ENCODE data around the gene XRCC4.
"Not testable (repeated sequence)": the region's sequence is repeated elsewhere in the genome, so short reads cannot be mapped to it uniquely, and the experiment has no call there.

XRCC4 gene

GRCh38 chr5:83354958-83355357, 277.6 kb downstream of the XRCC4 start:
- DNase-seq, result no peak

- not testable (repeated sequence) for DNase-seq
Measured at GRCh38 chr5:83355482-83356014, 278.2 kb downstream of the XRCC4 start.

GRCh38 chr5:83357621-83358231, 280.4 kb downstream of the XRCC4 start:
- no peak for DNase-seq

GRCh38 chr5:83360573-83360972, 283.2 kb downstream of the XRCC4 start:
- DNase-seq, result no peak

GRCh38 chr5:83362526-83362925, 285.2 kb downstream of the XRCC4 start:
- no peak for DNase-seq

- DNase-seq, result no peak
Measured at GRCh38 chr5:83363111-83363885, 286.0 kb downstream of the XRCC4 start.

GRCh38 chr5:83363886-83364275, 286.5 kb downstream of the XRCC4 start:
- DNase-seq, result no peak

- no peak for DNase-seq
Measured at GRCh38 chr5:83364312-83365299, 287.3 kb downstream of the XRCC4 start.

- DNase-seq, result no peak
Measured at GRCh38 chr5:83368319-83368718, 291.0 kb downstream of the XRCC4 start.

- DNase-seq, result no peak
Measured at GRCh38 chr5:83368835-83369234, 291.5 kb downstream of the XRCC4 start.

GRCh38 chr5:83370957-83371356, 293.6 kb downstream of the XRCC4 start:
- no peak for DNase-seq

DNA sequence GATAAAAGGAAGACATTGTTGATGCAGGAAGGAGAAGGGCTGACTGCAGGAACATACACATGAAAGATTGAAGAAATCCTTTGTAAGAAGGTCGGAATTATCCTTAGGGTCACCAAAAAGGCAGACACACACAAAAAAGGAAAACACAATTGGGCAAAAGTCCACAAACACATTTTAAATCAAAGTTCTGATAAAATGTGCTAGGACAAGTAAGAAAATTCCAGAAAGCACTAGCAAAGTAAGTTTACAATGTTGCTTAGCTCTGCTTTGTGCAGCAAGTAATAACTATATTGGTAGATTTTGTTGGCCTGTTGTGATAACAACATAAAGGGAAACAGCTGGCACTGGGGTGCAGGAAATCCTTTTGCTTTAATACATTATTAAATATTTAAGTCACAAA, 294.4 kb downstream of the XRCC4 start:
- DNase-seq, result no peak

- DNase-seq, result no peak
Measured at GRCh38 chr5:83374547-83374946, 297.2 kb downstream of the XRCC4 start.

DNA sequence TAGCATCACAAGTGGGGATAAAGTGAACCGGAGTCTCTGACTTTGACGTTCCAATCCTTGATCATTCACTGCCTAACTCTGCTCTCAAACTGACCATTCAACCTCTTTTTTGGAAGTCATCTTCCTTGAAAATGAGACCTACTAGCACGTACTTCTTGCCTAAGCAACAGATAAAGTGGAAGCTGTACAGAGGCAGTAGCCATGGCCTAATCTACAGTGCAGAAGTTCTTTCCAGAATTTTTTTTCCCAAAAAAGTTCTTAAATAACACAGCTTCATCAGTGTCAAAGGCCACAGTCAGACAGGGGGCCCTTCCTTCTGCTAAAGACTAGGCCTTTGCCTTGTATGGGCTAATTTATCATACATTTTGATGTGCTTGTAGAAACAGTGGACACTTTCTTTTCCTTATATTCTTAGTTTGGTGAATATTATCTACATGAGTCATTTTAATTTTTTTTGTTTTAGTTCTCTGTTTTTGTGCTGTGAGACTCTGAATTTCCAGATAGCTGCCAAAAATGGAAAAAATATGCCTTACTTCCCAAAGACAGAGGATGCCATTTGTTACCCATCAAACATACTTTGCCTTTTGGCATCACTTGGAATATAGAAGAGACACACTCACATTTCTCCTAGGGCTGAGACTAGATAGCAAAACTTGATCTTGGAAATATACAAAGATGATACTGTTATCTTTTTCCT, 297.9 kb downstream of the XRCC4 start:
- no peak for DNase-seq

- DNase-seq, result no peak
Measured at GRCh38 chr5:83376461-83376860, 299.1 kb downstream of the XRCC4 start.

DNA sequence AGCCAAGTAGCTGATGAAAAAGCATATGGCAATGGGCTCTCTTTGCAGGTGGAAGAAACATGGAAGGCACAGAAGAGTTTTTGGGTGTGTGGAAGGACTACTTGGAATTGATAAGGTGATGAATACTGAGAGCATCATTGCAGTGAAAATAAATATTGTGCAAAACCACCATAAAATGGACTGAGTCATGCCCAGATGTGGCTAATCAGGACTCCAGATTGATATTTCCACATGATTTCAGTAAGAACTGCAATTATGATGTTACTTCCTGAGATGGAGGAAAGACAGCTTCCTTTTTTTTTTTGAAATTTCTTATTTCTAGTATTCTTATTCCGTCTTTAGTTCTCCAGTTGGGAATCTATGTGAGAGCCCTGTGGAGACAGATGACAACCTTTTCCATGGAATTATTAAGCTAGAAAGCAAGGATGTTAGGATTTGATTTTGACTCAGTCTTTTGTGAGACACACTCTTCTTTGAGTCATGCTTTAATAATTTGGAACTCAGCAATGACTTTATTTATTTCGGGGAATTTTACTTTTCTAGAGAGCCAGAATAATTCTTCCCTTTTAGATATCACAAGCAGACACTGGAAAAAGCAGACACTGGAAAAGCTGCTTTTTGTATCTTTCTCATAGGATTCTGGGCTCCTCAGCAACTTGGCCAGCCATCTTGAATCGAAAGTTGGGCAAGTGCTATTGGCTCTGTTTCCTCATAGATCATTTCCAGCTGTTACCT, 300.0 kb downstream of the XRCC4 start:
- DNase-seq, result no peak

DNA sequence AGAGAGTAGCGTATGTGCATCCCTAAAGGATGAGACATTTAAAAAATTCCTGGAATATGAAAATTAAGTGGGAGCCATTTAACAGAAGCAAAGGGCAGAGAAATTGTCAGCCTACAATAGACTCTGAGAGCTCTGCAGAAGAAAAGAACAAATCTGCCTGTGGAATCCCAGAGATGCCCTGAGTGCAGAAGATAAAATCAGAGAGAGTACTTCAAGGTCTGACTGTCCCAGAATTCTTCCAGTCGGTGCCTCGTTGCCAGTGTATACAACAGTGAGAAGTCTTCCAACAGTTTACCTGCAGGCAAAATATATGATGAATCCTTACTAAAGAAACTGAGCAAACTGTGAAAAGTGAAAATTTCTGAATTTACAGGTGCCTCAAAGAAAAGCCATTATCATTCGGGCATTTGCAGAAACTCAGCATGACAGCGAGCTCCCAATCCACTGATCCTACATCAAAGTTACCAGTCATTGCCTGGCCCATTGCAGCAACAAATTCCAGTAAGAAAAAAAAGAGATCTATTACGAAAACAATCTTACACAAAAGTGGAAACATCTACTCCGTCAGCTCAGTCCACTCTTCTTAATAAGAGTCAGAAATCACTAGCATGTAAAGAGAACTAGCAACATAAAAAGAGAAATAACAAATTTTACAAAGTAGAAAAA, 301.4 kb downstream of the XRCC4 start:
- no peak for DNase-seq

DNA sequence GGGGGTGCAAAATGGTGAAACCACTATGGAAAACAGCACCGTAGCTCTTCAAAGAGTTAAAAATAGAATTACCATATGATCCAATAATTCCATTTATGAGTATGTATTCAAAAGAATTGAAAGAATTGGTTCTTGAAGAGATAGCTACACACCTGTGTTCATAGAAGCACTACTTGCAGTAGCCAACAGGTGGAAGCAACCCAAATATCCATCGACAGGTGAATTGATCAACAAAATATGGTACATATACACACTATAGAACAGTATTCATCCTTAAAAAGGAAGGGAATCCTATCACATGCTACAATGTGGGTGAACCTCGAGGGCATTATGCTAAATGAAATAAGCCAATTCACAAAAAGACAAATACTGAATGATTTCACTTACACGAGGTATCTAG, 308.5 kb downstream of the XRCC4 start:
- DNase-seq, result no peak

GRCh38 chr5:83387041-83387440, 309.7 kb downstream of the XRCC4 start:
- DNase-seq, result no peak

DNA sequence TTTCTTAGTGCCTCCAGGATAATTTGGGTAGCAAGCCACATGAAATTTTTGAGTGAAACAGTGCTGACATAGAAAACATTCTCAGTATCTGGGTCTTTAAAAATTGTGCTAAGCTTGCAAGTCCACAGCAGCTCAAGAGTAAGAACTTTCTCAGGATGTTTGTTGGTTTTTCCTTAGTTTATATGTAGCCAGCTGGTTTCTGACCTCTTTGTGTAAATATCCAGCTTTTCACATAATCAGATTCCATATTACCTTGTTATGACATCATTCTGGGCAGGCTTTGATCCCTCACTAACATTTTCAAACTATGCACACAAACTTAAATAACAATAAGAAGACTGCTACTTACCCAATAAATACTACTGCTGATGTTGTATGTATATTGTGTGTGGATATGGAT, 311.3 kb downstream of the XRCC4 start:
- no peak for DNase-seq

GRCh38 chr5:83392766-83393503, 315.6 kb downstream of the XRCC4 start:
- no peak for DNase-seq

All from NCI-H1048 (cell line).